HG02798 (cell line): Measurements from ENCODE around the gene TIMP2.
"Not testable (repeated sequence)": the region's sequence is repeated elsewhere in the genome, so short reads cannot be mapped to it uniquely, and the experiment has no call there.

ENCODE experiments used
- ATAC-seq: cut with Tn5 transposase; IDR thresholded peaks from one replicate; pipeline ENCODE4 v1.9.1; 2021; ENCODE audit warnings: mild to moderate bottlenecking; ENCODE audit not compliant: unreplicated experiment, poor library complexity

Gene TIMP2

GRCh38 chr17:78957128-78957527 is 31.9 kb upstream of the TIMP2 start:
- no peak for ATAC-seq

- ATAC-seq, result no peak
Observed at GRCh38 chr17:78956254-78956653, 31.1 kb upstream of the TIMP2 start.

- ATAC-seq, result no peak
Observed at GRCh38 chr17:78954684-78955083, 29.5 kb upstream of the TIMP2 start.

- no peak for ATAC-seq
Observed at GRCh38 chr17:78953356-78954350, 28.5 kb upstream of the TIMP2 start.

GRCh38 chr17:78952706-78953105 is 27.5 kb upstream of the TIMP2 start:
- no peak for ATAC-seq

GRCh38 chr17:78951967-78952551 is 26.9 kb upstream of the TIMP2 start:
- no peak for ATAC-seq

GRCh38 chr17:78950870-78951269 is 25.7 kb upstream of the TIMP2 start:
- ATAC-seq, result no peak

DNA sequence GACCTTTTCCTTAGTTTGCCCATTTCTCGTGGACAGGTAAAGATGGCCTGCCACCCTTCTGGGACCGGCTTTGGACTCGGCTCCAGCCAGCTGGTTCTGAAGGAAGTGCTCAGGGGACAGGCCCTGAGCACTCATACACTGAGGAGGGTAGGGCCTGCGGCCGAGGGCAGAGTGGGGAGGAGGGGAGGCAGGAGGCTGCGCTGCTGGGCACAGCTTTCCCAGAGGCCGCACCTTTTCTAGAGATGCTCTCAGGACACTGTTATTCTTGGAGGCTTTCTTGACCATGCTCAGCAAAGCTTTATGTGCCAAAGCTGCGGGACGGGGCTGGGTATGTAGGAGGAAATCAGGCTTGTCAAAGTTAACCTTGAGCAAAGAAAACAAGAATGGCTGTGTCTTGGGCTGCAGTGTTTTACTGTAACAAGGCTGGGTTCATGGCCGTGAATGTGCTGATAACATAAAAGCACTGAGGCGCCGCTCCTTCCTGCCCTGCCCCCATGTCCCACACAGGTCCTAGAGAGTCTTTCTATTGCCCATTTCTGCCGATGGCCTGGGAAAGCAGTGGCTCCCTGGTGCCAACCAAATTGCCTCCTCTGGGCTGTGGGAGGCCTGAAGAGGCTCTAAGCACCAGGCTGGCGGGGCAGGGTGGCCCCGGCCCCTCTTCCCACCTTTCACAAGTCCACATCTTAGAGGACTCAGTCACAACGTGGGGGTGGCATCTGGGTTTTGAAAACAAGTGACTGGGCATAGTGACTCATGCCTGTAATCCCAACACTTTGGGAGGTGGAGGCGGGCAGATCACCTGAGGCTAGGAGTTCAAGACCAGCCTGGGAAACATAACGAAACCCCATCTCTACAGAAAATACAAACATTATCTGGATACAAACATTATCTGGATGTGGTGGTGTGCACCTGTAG is 22.3 kb upstream of the TIMP2 start:
- no peak for ATAC-seq

DNA sequence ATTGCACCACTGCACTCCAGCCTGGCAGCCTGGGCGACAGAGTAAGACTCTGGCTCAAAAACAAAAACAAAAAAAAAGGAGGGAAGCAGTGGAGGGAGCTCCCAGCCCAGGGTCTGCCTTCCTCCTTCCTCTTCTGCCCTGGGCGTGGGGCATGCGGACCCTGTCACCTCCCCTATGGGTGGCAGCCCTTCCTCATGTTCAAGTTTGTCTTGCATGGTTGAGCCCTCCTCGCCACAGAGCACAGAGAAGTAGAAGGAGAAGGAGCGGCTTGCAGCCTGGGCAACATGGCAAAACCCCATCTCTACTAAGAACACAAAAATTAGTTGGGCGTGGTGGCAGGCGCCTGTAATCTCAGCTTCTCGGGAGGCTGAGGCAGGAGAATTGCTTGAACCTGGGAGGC is 21.4 kb upstream of the TIMP2 start:
- ATAC-seq, result no peak

- ATAC-seq, result no peak
Observed at GRCh38 chr17:78946131-78946530, 20.9 kb upstream of the TIMP2 start.

DNA sequence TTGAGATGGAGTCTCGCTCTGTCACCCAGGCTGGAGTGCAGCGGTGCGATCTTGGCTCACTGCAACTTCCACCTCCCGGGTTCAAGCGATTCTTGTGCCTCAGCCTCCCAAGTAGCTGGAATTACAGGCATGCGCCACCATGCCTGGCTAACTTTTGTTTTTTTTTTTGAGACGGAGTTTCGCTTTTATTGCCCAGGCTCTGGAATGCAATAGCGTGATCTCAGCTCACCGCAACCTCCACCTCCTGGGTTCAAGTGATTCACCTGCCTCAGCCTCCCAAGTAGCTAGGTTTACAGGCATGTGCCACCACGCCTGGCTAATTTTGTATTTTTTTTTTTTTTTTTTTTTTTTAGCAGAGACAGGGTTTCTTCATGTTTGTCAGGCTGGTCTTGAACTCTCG is 20.3 kb upstream of the TIMP2 start:
- not testable (repeated sequence) for ATAC-seq

DNA sequence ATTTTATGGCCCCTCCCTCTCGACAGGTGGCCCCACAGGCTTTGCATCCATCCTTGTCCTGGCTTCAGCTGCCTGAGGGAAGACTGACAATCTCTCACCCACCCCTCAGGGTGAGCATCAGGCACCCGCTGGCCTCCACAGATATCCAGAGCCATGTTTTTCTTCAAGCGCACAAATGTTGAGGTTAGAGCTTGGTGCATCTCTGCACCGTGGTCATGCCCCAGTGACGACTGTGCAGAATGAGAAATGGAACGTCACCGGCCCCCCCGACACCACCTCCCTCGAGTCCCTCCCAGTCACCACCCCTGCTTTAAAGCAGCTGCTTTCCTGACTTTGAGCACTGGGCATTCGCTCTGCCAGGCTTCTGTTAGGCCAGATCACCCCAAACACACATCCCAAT is 19.8 kb upstream of the TIMP2 start:
- ATAC-seq, result no peak

DNA sequence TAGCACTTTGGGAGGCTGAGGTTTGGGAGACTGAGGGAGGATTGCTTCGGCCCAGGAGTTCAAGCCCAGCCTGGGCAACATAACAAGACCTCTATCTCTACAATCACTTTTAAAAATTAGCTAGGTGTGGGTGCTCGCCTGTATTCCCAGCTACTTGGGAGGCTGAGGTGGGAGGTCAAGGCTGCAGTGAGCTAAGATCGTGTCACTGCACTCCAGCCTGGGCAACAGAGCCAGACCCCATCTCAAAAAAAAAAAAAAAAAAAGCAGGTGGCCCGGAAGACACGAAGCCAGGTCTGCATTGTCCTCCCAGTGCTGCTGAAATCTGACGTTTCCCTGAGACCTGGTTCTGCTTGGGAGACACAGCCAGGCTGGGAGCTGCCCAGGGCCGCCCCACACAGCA is 18.8 kb upstream of the TIMP2 start:
- ATAC-seq, result no peak

DNA sequence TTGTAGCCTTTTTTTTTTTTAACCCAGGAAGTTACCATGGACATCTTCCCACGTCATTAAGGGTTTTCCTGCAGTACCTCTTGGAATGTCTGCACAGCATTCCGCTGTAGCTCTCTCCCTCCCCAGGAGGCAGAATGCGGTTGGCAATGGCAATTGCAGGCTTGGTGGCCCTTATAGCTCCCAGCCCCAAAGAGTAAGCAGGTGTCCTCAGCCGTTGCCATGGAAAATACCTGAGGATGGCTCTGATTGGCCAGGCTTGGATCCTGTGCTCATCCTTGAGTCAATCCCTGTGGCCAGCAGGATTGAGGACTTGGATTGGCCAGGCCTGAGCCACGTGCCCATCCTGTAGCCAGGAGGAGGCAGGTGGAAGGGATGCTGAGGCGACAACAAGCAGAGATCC is 15.5 kb upstream of the TIMP2 start:
- no peak for ATAC-seq

DNA sequence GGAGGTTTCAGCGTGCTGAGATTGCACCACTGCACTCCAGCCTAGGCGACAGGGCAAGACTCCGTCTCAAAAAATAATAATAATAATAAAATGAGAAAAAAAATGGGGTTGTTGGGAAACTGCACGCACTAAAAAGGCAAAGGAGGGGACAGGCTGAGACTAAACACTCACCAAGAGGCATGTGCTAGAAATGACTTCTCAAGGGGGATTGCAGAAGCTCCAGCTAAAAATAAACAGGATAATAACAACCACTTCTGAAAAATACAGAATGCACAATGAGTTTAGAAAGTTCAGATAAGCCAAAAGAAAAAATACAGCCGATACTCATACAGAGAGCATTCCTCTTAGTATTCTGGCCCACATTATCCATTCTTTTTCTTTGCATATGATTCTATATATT is 15.1 kb upstream of the TIMP2 start:
- ATAC-seq, result no peak

- ATAC-seq, result no peak
Observed at GRCh38 chr17:78939615-78940014, 14.4 kb upstream of the TIMP2 start.

DNA sequence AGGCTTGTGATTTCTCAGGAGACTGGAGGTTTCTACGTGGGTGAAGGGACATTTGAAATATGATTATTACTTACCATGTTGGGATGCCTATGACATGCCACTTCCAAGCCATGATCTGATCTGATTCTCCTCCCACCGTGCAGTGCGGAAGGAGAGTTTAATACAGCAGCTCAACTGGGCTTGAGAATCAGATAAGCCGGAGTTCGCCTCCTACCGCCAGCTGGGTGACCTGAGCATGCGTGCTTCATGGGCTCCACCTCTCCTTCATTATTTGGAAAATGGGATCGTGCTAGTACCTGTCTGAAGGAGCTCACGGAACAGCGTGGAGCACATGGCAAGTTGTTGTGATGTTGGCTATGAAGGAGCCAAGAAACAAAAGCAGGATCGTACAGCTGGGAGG is 12.4 kb upstream of the TIMP2 start:
- no peak for ATAC-seq

- ATAC-seq, result no peak
Observed at GRCh38 chr17:78935419-78936323, 10.5 kb upstream of the TIMP2 start.

DNA sequence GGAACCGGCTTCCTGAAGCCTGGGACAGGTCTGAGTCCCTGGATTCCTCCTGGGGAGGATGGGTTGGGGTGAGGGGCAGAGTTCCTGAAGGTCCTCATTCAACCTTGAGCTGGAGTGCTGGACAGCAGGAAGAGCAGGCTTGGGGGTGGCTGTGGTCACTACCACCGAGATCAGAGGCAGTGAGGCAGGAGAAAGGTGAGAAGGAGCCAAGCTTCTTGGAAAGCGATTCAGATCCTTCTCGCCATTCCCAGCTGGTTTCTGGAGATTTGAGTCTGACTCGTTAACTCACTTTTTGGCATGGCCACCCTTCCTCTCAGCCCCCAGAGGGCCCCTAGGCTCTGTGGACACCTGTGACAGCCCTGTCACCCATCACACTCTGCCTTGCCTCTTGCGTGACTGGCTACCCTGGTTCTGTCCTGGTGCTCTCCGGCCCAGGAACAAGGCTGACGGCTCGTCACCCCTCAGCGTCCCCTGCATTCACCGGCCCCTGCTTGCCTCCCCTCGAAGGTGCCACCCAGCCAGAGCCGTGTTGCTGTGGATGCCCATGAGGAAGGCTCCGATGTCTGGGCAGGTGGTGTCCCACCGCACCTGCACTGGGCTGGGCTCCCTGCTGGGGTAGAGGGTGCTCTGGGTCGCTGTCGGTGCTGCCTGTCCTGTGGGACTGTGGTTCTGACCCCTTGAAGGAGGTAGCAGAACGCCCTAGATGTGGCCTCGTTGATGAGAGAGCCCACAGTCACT is 9.7 kb upstream of the TIMP2 start:
- ATAC-seq, result no peak
